SK-MEL-5 (cell line): ENCODE measurements around the gene TIMP3. TPM values are rescaled to one million over a fixed set of nuclear protein-coding genes. Genes with fewer than 3 reads are reported as not detected.
A peak's percentile ranks its signal among the peaks of the same experiment; 100 is the strongest.
"Not testable (repeated sequence)": the region's sequence is repeated elsewhere in the genome, so short reads cannot be mapped to it uniquely, and the experiment has no call there.

Experiments
- DNase-seq: peaks from one replicate; pipeline ENCODE4 v3.0.0-alpha.2; 2016; ENCODE audit warnings: low read depth, low spot score
- in situ Hi-C: cut with HindIII; loops from 2 replicates; pipeline ENCODE4 v1.10.0; 2016; ENCODE audit warnings: low sequenced_read_pairs, high pct_unique_total_duplicates, low pct_unique_long_range_greater_than_20kb
- polyA plus RNA-seq, 2 experiments: library from polyadenylated mRNA; depleted of rRNA; stranded (reverse); fragments of >200 nt; gene quantifications; 2 replicates each; pipeline ENCODE4 v1.2.3, GENCODE V29; 2015
- total RNA-seq: library from RNA; depleted of rRNA; stranded (reverse); fragments of >200 nt; shearing (Covaris generic); gene quantifications from 2 replicates; pipeline ENCODE4 v1.2.3, GENCODE V29; 2014; rRNA removed

The TIMP3 gene
- total RNA-seq = 76.4 and 78.8 TPM in 2 replicates
- polyA plus RNA-seq (2015; cell fraction: cytosol; rRNA removed) = 141 and 160 TPM in 2 replicates
- 37.5 and 44.4 TPM in 2 replicates for polyA plus RNA-seq (2015; cell fraction: nucleus; rRNA removed)

DNA sequence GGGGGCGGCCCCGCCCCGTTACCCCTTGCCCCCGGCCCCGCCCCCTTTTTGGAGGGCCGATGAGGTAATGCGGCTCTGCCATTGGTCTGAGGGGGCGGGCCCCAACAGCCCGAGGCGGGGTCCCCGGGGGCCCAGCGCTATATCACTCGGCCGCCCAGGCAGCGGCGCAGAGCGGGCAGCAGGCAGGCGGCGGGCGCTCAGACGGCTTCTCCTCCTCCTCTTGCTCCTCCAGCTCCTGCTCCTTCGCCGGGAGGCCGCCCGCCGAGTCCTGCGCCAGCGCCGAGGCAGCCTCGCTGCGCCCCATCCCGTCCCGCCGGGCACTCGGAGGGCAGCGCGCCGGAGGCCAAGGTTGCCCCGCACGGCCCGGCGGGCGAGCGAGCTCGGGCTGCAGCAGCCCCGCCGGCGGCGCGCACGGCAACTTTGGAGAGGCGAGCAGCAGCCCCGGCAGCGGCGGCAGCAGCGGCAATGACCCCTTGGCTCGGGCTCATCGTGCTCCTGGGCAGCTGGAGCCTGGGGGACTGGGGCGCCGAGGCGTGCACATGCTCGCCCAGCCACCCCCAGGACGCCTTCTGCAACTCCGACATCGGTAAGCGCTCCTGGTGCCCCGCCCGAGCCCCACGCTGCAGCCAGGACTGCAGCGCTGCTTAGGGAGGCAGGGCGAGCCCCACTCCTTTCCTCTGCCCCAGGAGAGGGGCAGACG is at the start of gene TIMP3:
Gene TIMP3, plus strand, starts transcription at position 169 of the 700 bp plus-strand sequence. Its CDS starts 297 bp downstream, at position 466.
- peak; percentile 85 for DNase-seq
- in situ Hi-C loops = no loop called here

GRCh38 chr22:32752326-32752725 is 49.2 kb upstream of the TIMP3 start:
- in situ Hi-C loops = no loop called here

GRCh38 chr22:32752816-32753520 is 48.5 kb upstream of the TIMP3 start:
- in situ Hi-C loops = no loop called here
- no peak for DNase-seq

More at GRCh38 chr22:32752326-32752725, 49.2 kb upstream of the TIMP3 start:
- no peak for DNase-seq

- in situ Hi-C loops = no loop called here
- no peak for DNase-seq
Measured at GRCh38 chr22:32753591-32753990, 47.9 kb upstream of the TIMP3 start.

DNA sequence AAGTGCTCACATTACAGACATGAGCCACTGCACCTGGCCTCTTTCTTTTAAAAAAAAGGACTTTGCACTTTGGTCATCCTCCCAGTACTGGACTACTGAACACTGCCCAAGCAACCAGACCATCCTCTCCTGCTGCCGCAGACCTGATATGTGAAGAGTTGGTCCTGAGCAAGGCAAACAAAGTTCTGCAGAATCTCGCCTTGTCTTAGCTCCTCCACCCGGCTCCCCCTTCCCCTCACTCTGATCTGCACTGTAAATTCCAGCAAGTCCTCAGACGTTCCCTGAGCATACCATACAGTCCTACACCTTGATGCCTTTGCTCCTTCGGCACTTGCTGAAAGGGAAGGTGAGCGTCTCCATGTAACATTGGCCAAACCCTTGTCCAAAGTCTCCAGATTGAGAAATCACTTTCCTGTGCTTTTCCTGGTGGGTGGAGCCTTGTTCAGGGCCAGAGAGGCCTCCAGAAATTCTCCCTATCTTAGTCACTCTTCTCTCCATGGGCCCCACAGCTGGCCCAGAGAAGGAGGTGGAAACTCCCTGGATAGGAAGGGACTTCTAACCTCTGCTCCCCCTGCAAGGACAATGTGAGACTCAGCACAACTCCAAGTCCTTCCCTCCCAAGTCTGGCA is 47.0 kb upstream of the TIMP3 start:
- no peak for DNase-seq
- in situ Hi-C loops = no loop called here

DNA sequence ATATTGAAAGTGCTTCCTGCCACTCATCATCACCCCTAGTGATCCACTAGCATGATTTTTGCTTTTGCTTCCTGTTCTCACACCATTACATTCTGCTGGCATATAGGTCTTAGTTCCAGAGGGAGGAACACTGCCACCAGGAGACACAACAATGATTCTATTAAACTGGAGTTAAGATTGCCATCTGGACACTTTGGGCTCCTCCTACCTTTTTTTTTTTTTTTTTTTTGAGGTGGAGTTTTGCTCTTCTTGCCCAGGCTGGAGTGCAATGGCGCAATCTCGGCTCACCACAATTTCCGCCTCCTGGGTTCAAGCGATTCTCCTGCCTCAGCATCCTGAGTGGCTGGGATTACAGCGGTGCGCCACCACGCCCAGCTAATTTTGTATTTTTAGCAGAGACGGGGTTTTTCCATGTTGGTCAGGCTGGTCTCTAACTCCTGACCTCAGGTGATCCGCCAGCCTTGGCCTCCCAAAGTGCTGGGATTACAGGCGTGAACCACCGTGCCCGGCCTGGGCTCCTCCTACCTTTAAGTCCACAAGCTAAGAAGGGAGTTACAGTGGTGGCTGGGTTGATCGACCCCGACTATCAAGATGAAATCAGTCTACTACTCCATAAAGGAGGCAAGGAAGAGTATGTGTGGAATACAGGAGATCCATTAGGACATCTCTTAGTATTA is 44.3 kb upstream of the TIMP3 start:
- in situ Hi-C loops = not testable (repeated sequence)
- peak; percentile 46 for DNase-seq

- DNase-seq = no peak
- in situ Hi-C loops = no loop called here
Measured at GRCh38 chr22:32758866-32759385, 42.6 kb upstream of the TIMP3 start.

- in situ Hi-C loops = no loop called here
- no peak for DNase-seq
Measured at GRCh38 chr22:32760396-32760795, 41.1 kb upstream of the TIMP3 start.

DNA sequence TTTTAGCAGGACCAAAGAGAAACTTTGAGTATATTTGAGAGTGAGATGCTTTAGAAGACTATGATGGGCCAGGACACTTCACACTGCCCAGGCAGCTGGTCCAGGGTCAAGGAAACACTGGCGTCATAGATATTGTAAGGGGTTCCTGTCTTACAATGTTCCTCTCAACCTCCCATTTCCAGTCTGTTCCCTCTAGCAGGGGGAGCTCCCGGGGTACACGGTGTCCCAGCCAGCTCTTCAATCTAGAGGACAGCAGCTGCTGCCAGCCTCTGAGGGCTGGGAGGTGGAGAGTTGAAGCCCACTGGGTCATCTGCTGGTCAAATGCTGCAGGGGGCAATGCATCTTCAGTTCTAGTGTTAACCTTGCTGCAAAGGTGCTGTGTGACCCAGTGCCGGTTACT is 40.7 kb upstream of the TIMP3 start:
- in situ Hi-C loops = no loop called here
- DNase-seq = no peak

GRCh38 chr22:32761251-32761903 is 40.1 kb upstream of the TIMP3 start:
- in situ Hi-C loops = no loop called here
- DNase-seq = no peak

DNA sequence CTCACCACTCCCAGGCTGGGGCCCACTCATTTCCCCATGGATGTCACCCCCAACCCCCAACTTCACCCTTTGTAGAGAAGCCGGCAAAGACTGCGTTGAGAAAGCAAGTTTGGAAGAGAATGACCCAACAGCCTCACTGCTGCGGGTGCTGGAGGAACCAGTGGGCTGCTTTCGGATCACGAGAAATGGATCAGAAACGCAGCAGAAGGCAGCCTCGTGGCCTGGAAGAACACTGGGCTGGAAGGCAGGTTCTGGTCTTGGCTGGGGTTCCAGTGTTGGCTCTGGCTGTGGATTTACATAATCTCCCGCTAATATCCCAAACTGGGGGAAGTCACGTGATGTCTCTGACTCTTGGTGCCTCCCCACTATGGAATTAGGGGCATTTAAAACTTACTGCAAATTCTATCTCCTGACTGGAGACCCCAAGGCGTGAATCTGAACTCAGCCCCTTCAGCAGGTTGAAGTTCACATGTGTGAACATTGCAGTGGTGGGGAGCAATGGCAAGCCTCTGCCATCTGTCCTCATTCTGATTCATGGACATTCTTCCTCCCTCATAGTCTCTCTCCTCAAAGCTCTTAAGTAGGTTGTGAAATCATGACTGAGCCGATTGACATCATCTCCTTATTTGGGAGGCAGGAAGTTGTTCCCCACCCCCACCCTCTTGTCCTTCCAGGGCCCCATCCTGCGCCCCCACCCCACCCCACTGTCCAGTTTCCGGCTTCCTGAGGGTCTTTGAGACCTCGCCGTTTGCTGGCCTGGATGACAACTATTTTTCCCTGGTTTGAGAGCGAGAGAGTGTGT is 37.0 kb upstream of the TIMP3 start:
- in situ Hi-C loops = no loop called here
- no peak for DNase-seq

GRCh38 chr22:32765132-32765618 is 36.3 kb upstream of the TIMP3 start:
- in situ Hi-C loops = no loop called here
- no peak for DNase-seq

DNA sequence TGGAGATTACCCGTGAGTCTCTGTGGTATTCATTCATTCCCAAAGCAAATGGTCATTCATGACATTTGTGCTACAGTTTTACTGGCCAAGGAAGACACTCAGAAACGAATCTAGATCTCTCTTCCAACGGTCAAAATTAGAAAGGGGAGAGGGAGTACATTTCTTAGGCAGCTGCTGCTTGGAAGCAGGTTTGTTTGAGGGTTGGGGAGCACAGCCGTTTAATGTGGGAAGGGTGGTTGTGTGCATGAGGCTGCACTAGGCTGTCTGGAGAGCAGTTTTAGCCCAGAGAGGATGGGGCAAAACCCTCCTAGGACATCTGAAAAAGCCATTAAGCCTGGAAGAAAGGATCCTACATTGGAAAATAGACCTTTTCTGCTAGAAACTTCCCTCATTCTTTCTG is 29.7 kb upstream of the TIMP3 start:
- in situ Hi-C loops = no loop called here
- no peak for DNase-seq

GRCh38 chr22:32775957-32776356 is 25.5 kb upstream of the TIMP3 start:
- in situ Hi-C loops = loop anchor here (25.0 kb wide), 1 partner anchor 114 kb away; no protein-coding TSS in a partner anchor
- DNase-seq = peak; percentile 76

- DNase-seq = peak; percentile 38
- in situ Hi-C loops = loop anchor here (25.0 kb wide), 1 partner anchor 114 kb away; no protein-coding TSS in a partner anchor
Measured at GRCh38 chr22:32776397-32776796, 25.1 kb upstream of the TIMP3 start.

- peak; percentile 55 for DNase-seq
- in situ Hi-C loops = loop anchor here (25.0 kb wide), 1 partner anchor 115 kb away; no protein-coding TSS in a partner anchor
Measured at GRCh38 chr22:32776802-32777201, 24.7 kb upstream of the TIMP3 start.
